Stimulated activated naive CD8-positive, alpha-beta T cell treated with anti-CD3 and anti-CD28 coated beads, Interleukin-15, Interleukin-2, amounts not matched to agents 100 U/mL and 50 U/mL, for 24 hours (primary cell): ENCODE results near the gene FBXO5.

Experiments
- ATAC-seq: fragments of 150-1000 bp; cut with Tn5 transposase; one replicate; pipeline ENCODE4 v1.10.0; 2021
- DNase-seq: peaks from one replicate; pipeline ENCODE4 v3.0.0; 2021

Gene FBXO5

GRCh38 chr6:152950240-152950639 lies 32.6 kb downstream of the FBXO5 start:
- ATAC-seq (no peak), DNase-seq (no peak)

GRCh38 chr6:152948150-152948768 lies 34.6 kb downstream of the FBXO5 start:
- DNase-seq (no peak), ATAC-seq (peak; percentile 70)

- no peak for DNase-seq
- no peak for ATAC-seq
Measured at GRCh38 chr6:152946995-152947394, 35.8 kb downstream of the FBXO5 start.

- ATAC-seq, result no peak
- no peak for DNase-seq
Measured at GRCh38 chr6:152946484-152946883, 36.4 kb downstream of the FBXO5 start.

- ATAC-seq, result no peak
- DNase-seq, result no peak
Measured at GRCh38 chr6:152943260-152943897, 39.5 kb downstream of the FBXO5 start.

- ATAC-seq (no peak), DNase-seq (no peak)
Measured at GRCh38 chr6:152942319-152942869, 40.4 kb downstream of the FBXO5 start.

- ATAC-seq, result no peak
- no peak for DNase-seq
Measured at GRCh38 chr6:152941746-152942145, 41.1 kb downstream of the FBXO5 start.

- DNase-seq (no peak), ATAC-seq (no peak)
Measured at GRCh38 chr6:152932865-152933264, 50.0 kb downstream of the FBXO5 start.

GRCh38 chr6:152922706-152923105 lies 60.1 kb downstream of the FBXO5 start:
- ATAC-seq (no peak), DNase-seq (no peak)
